Measurements from ENCODE around the gene P3R3URF.

Gene P3R3URF

DNA sequence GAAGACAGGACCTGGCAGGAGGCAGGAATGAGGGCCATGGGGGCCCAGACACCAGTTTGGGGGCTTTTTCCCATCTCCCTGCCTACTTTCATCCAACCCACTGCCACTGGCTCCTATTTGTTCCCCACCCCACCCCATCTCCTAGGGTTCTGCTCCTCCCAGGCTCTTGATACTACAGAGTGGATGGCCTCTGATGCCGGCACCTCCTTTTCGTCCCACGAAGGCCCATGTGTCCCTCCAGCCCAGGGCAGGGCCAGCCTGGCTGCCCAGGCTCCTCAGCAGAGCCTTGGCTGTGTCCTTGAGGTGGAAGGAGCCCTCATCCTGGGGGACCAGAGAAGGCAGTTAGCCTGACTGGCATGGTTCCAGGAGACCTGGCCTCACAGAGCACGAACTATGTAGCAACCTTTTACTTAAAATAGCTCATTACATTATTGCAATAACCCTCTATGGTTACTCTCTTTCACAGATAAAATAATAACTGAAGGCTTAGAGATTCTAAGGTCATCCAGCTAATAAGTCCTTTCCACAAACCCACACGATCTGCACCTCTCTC is 18.4 kb upstream of the P3R3URF start:
- H3K4me1 ChIP-seq (ENCODE audit: control insufficient read depth, insufficient read depth, low read length), result peaks cover 25% of the 10 kb centered on the region
- H3K9me3 ChIP-seq (ENCODE audit: control insufficient read depth in 2 of 2, low read length in 2 of 2), result no peaks in the 10 kb centered on the region
- H3K4me3 ChIP-seq (ENCODE audit: low read length in 2 of 2), result no peak overlapping the region
- H3K9ac ChIP-seq (ENCODE audit: low read length in 2 of 2), result no peak overlapping the region
- no peaks in the 10 kb centered on the region for H3K27me3 ChIP-seq (ENCODE audit: control insufficient read depth in 1 of 2, insufficient read depth in 2 of 2, low read length in 2 of 2)
- no peak overlapping the region for H3K27ac ChIP-seq (ENCODE audit: low read length)
- peaks cover 48 to 50% of the 10 kb centered on the region in 2 donors for H3K36me3 ChIP-seq (ENCODE audit: control insufficient read depth in 2 of 2, insufficient read depth in 2 of 2, low read length in 2 of 2)

DNA sequence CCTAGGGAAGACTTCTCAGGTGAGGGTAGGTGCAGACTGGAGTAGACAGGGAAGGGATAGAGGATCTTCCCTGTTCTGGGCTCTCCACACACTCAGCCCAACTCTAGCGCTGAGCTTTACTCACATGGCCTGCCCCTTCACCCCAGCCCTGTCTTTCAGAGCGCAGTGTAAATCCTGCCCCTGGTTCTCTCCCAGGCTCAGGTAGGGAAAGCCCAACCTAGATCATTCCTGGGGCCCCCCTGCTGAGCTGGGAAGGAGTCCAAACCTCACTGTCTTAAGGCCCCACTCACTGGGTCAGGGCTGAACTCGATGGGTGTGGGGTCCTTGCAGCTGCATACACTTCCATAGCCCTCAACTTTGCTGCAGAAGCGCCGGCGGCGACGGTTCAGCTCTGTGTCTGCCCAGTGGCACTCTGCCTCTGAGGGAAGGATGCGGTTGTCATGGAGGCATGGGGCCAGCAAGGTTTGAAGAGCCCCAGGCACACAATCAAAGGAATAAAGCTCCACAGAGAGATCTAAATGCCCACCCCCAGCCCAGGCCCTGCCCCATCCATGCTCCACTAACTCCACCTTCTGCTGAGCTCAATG is 17.8 kb upstream of the P3R3URF start:
- H3K4me1 ChIP-seq (ENCODE audit: control insufficient read depth, insufficient read depth, low read length), result peaks cover 23% of the 10 kb centered on the region
- H3K36me3 ChIP-seq (ENCODE audit: control insufficient read depth in 2 of 2, insufficient read depth in 2 of 2, low read length in 2 of 2), result peaks cover 53 to 54% of the 10 kb centered on the region in 2 donors
- H3K9me3 ChIP-seq (ENCODE audit: control insufficient read depth in 2 of 2, low read length in 2 of 2), result no peaks in the 10 kb centered on the region
- H3K27me3 ChIP-seq (ENCODE audit: control insufficient read depth in 1 of 2, insufficient read depth in 2 of 2, low read length in 2 of 2), result no peaks in the 10 kb centered on the region
- H3K27ac ChIP-seq (ENCODE audit: low read length), result no peak overlapping the region
- no peak overlapping the region for H3K4me3 ChIP-seq (ENCODE audit: low read length in 2 of 2)
- no peak overlapping the region for H3K9ac ChIP-seq (ENCODE audit: low read length in 2 of 2)

DNA sequence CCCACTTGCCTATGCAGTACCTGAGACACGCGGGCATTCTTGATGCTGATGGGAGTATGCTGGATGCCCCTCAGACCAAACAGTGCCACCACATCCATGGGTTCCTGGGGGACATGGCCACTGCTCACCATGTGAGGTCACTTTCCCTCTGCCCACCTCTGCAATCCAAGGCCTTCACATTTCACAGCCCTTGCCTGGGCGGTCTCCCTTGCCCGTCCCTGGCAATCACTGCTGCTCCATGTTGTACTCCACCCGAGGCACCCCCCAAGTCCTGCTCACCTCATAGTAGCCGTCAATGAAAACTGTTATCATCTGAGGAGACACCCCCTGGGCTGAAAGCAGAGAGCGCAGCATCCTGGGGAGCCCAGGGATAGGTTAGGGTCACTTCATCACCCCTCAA is 17.0 kb upstream of the P3R3URF start:
- no peak overlapping the region for H3K27ac ChIP-seq (ENCODE audit: low read length)
- H3K36me3 ChIP-seq (ENCODE audit: control insufficient read depth in 2 of 2, insufficient read depth in 2 of 2, low read length in 2 of 2), result peaks cover 53 to 61% of the 10 kb centered on the region in 2 donors
- no peaks in the 10 kb centered on the region for H3K27me3 ChIP-seq (ENCODE audit: control insufficient read depth in 1 of 2, insufficient read depth in 2 of 2, low read length in 2 of 2)

DNA sequence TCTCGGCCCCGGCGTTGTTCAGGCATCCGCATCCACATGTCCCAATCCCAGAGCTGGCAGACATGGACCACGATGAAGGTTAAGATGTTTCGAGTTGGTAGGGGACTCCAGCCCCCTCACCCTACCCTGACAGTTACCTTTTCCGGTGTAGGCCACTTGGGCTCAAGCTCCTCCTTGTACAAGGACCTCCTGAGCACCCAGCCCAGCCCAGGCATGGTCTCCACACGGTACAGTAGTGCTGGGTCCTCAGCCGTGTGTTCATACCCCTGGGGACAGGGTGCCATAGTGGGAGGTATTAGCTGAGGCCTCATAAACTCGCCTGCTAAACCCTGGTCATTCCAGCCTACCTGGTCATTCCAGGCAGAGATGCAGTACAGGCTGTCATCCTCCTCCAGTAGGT is 15.9 kb upstream of the P3R3URF start:
- Histone ChIP-seq H3K9ac (ENCODE audit: low read length in 2 of 2) (no peak overlapping the region), H3K27me3 (ENCODE audit: control insufficient read depth in 1 of 2, insufficient read depth in 2 of 2, low read length in 2 of 2) (no peaks in the 10 kb centered on the region), H3K4me1 (ENCODE audit: control insufficient read depth, insufficient read depth, low read length) (peaks cover 9% of the 10 kb centered on the region), H3K9me3 (ENCODE audit: control insufficient read depth in 2 of 2, low read length in 2 of 2) (no peaks in the 10 kb centered on the region), H3K27ac (ENCODE audit: low read length) (no peak overlapping the region), H3K4me3 (ENCODE audit: low read length in 2 of 2) (no peak overlapping the region), H3K36me3 (ENCODE audit: control insufficient read depth in 2 of 2, insufficient read depth in 2 of 2, low read length in 2 of 2) (peaks cover 55 to 65% of the 10 kb centered on the region in 2 donors)

More for the DNA sequence above, 17.0 kb upstream of the P3R3URF start:
- Histone ChIP-seq H3K4me1 (ENCODE audit: control insufficient read depth, insufficient read depth, low read length) (peaks cover 19% of the 10 kb centered on the region), H3K4me3 (ENCODE audit: low read length in 2 of 2) (no peak overlapping the region), H3K9me3 (ENCODE audit: control insufficient read depth in 2 of 2, low read length in 2 of 2) (no peaks in the 10 kb centered on the region), H3K9ac (ENCODE audit: low read length in 2 of 2) (no peak overlapping the region)

DNA sequence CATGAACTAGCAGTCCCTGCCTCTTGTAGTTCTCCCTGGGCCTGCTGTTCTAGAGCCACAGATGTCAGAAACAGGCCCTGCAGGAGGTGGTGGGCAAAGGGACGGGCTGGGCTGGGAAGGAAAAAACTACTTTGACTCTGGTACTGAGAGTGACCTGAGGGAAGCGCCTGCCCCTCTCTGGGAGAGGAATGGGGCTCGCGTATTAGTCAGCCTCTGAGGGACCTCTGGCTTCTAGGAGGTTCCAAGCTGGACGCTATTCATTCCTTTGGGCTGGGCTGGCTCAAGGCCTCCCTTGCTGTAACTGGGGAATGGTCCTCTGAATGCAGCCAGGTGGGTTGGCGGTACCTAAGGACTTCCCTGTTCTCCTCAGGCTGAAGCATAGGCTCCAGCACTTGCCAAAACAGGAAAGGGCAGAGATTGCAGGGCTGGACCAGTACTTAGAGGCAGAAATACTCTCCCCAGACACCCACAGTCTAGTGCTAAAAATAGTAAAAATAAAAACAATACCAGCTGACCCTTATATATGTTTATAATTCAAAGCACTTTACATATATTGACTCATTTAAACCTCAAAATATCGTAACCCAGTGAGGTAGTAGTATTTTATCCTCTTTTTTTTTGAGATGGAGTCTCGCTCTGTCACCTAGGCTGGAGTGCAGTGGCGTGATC is 14.9 kb upstream of the P3R3URF start:
- Histone ChIP-seq H3K9ac (ENCODE audit: low read length in 2 of 2) (no peak overlapping the region), H3K4me3 (ENCODE audit: low read length in 2 of 2) (no peak overlapping the region), H3K27ac (ENCODE audit: low read length) (no peak overlapping the region), H3K36me3 (ENCODE audit: control insufficient read depth in 2 of 2, insufficient read depth in 2 of 2, low read length in 2 of 2) (peaks cover 51 to 65% of the 10 kb centered on the region in 2 donors), H3K4me1 (ENCODE audit: control insufficient read depth, insufficient read depth, low read length) (peaks cover 2% of the 10 kb centered on the region), H3K27me3 (ENCODE audit: control insufficient read depth in 1 of 2, insufficient read depth in 2 of 2, low read length in 2 of 2) (no peaks in the 10 kb centered on the region), H3K9me3 (ENCODE audit: control insufficient read depth in 2 of 2, low read length in 2 of 2) (no peaks in the 10 kb centered on the region)

DNA sequence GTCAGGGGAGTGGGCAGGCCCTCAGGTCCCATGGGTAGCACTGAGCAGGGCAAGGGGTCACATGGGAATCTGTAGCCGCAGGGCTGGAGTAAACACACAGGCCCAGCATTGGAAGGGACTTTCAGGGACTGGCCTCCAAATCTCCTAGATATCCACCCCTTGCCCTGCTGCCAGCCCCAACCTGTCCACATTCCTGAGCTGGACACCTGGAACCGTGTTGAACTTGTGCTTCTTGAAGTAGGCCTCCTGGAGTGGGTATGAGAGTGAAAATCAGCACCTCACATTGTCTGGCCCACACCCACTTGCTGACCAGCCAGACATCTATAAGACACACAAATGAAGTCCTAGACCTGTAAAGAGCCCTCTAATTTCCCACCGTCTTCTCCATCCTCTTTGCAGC is 14.3 kb upstream of the P3R3URF start:
- Histone ChIP-seq H3K4me3 (ENCODE audit: low read length in 2 of 2) (no peak overlapping the region), H3K27ac (ENCODE audit: low read length) (no peak overlapping the region), H3K27me3 (ENCODE audit: control insufficient read depth in 1 of 2, insufficient read depth in 2 of 2, low read length in 2 of 2) (no peaks in the 10 kb centered on the region), H3K9ac (ENCODE audit: low read length in 2 of 2) (no peak overlapping the region), H3K36me3 (ENCODE audit: control insufficient read depth in 2 of 2, insufficient read depth in 2 of 2, low read length in 2 of 2) (peaks cover 45 to 59% of the 10 kb centered on the region in 2 donors), H3K4me1 (ENCODE audit: control insufficient read depth, insufficient read depth, low read length) (peaks cover 2% of the 10 kb centered on the region), H3K9me3 (ENCODE audit: control insufficient read depth in 2 of 2, low read length in 2 of 2) (no peaks in the 10 kb centered on the region)

DNA sequence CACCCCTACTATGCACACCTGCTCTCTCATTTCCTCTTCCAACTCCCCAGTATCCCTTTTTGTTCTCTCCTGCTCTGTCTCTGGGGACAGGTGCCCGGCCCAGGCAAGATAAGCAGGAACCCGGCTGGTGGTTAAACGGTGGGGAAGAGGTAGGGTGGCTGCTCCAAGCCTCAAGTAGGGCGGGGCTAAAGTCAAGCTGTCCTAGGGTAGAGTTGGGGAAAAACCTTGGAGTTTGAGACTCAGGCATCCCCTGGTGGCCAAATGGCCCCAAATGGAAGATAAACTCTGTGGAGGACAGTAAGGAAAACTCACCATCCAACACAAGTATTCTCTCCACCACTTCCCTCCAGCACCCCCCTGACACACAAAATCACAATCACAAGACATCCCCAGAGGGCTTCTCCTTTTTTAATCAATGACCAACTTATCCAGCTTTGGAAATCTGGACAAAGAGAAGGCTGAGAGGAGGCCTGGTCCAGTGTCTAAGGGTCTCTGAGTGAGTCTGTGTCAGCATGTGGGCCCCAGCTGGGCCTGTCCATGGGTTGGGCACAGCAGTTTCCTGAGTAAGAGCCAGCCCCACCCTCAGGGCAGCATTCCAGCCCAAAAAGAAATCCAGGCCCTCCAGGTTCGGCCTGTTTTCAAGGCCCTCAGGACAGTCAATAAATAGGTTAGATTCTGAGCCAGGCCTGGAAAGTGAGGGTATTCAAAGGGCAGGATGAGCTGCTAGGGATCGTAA is 12.2 kb upstream of the P3R3URF start:
- Histone ChIP-seq H3K9me3 (ENCODE audit: control insufficient read depth in 2 of 2, low read length in 2 of 2) (no peaks in the 10 kb centered on the region), H3K9ac (ENCODE audit: low read length in 2 of 2) (peak overlapping the region in 1 of 2 donors; percentile 58), H3K4me1 (ENCODE audit: control insufficient read depth, insufficient read depth, low read length) (peaks cover 5% of the 10 kb centered on the region), H3K36me3 (ENCODE audit: control insufficient read depth in 2 of 2, insufficient read depth in 2 of 2, low read length in 2 of 2) (peaks cover 29 to 43% of the 10 kb centered on the region in 2 donors), H3K4me3 (ENCODE audit: low read length in 2 of 2) (no peak overlapping the region), H3K27ac (ENCODE audit: low read length) (no peak overlapping the region), H3K27me3 (ENCODE audit: control insufficient read depth in 1 of 2, insufficient read depth in 2 of 2, low read length in 2 of 2) (no peaks in the 10 kb centered on the region)

DNA sequence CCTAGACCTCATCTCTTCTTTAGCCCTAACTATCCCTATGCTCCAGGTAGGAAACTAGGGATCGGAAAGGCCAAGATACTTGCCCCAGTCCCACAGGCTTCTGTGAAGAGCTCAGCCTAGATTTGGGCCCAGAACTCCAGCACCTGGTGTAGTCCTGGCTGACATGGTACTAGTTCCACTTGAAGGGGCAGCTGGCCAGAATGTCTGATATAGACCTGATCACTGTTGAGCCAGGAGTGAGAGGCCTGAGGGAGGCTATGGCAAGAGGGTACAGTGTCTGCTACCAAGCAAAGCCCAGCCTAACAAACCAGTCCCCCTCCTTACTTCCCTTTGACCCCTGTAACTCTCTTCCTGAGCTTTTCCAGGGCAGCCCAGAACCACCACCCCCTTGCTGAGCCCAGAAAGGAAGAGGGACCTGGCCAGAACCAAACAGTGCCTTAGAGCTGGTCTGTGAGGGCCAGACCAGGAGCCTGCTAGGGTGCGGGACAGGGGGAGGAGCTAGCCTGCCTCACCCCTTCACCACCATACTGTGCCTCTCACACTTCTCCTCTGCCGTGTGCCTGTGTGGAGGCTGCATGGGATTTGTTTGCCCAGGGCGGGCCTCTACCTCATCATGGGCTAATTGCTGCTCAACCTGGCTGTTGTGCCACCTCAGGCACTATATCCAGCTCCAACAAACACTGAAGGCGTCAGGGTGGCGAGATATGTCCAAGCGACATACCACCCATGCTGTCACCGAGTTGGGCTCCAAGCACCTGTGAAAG is 11.0 kb upstream of the P3R3URF start:
- no peaks in the 10 kb centered on the region for H3K27me3 ChIP-seq (ENCODE audit: control insufficient read depth in 1 of 2, insufficient read depth in 2 of 2, low read length in 2 of 2)
- H3K27ac ChIP-seq (ENCODE audit: low read length), result no peak overlapping the region
- peaks cover 19 to 31% of the 10 kb centered on the region in 2 donors for H3K36me3 ChIP-seq (ENCODE audit: control insufficient read depth in 2 of 2, insufficient read depth in 2 of 2, low read length in 2 of 2)
- peaks cover 13% of the 10 kb centered on the region for H3K4me1 ChIP-seq (ENCODE audit: control insufficient read depth, insufficient read depth, low read length)
- H3K4me3 ChIP-seq (ENCODE audit: low read length in 2 of 2), result no peak overlapping the region
- no peaks in the 10 kb centered on the region for H3K9me3 ChIP-seq (ENCODE audit: control insufficient read depth in 2 of 2, low read length in 2 of 2)
- no peak overlapping the region for H3K9ac ChIP-seq (ENCODE audit: low read length in 2 of 2)

DNA sequence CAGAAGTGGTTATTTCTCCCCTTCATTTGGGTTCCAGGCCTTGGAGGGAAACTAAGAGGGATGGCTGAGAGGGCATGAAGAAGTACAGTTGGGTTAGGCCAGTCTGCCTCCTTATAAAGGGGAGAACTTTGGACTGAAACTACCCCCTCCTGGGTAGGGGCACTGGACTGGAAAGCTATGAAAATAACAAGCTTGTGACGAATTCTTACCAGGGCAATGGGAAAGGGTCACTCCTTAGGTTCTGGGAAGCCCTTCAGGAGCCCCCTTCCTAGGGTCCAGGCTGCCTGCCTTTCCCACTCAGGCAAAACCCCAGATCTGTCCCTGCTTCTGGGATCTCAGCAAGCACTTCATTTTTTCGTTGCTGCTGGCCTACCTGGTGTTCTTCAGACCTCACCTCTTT is 9.8 kb upstream of the P3R3URF start:
- peaks cover 13% of the 10 kb centered on the region for H3K4me1 ChIP-seq (ENCODE audit: control insufficient read depth, insufficient read depth, low read length)
- no peak overlapping the region for H3K9ac ChIP-seq (ENCODE audit: low read length in 2 of 2)
- no peak overlapping the region for H3K4me3 ChIP-seq (ENCODE audit: low read length in 2 of 2)
- H3K27me3 ChIP-seq (ENCODE audit: control insufficient read depth in 1 of 2, insufficient read depth in 2 of 2, low read length in 2 of 2), result no peaks in the 10 kb centered on the region
- H3K9me3 ChIP-seq (ENCODE audit: control insufficient read depth in 2 of 2, low read length in 2 of 2), result no peaks in the 10 kb centered on the region
- H3K36me3 ChIP-seq (ENCODE audit: control insufficient read depth in 2 of 2, insufficient read depth in 2 of 2, low read length in 2 of 2), result peaks cover 13 to 24% of the 10 kb centered on the region in 2 donors
- no peak overlapping the region for H3K27ac ChIP-seq (ENCODE audit: low read length)

DNA sequence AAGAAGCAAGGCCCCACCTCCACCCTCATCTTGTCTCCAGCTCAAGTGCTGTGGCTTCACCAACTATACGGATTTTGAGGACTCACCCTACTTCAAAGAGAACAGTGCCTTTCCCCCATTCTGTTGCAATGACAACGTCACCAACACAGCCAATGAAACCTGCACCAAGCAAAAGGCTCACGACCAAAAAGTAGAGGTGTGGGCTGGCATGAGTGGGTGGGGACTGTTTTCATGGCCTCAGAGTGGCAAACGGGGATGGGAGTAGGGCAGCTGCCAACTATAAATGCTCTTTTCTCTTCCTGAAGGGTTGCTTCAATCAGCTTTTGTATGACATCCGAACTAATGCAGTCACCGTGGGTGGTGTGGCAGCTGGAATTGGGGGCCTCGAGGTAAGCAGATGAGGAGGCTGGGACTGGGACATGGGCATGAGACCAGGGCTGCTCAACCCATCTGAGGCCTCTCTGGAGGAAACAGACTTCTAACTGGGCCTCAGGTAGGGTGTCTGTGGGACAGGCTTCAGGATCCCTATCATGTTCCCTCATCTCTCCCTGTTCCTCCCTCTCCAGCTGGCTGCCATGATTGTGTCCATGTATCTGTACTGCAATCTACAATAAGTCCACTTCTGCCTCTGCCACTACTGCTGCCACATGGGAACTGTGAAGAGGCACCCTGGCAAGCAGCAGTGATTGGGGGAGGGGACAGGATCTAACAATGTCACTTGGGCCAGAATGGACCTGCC is 8.8 kb upstream of the P3R3URF start:
- H3K9me3 ChIP-seq (ENCODE audit: control insufficient read depth in 2 of 2, low read length in 2 of 2), result no peaks in the 10 kb centered on the region
- no peak overlapping the region for H3K27ac ChIP-seq (ENCODE audit: low read length)
- H3K9ac ChIP-seq (ENCODE audit: low read length in 2 of 2), result no peak overlapping the region
- H3K4me3 ChIP-seq (ENCODE audit: low read length in 2 of 2), result no peak overlapping the region
- peaks cover 9 to 15% of the 10 kb centered on the region in 2 donors for H3K36me3 ChIP-seq (ENCODE audit: control insufficient read depth in 2 of 2, insufficient read depth in 2 of 2, low read length in 2 of 2)
- H3K27me3 ChIP-seq (ENCODE audit: control insufficient read depth in 1 of 2, insufficient read depth in 2 of 2, low read length in 2 of 2), result no peaks in the 10 kb centered on the region
- peaks cover 13% of the 10 kb centered on the region for H3K4me1 ChIP-seq (ENCODE audit: control insufficient read depth, insufficient read depth, low read length)
